ENCODE measurements around the gene CD36. TPM values are rescaled to one million over a fixed set of nuclear protein-coding genes. Genes with fewer than 3 reads are reported as not detected.

Gene CD36
- total RNA-seq, 1 experiment from 2014 or later = 0.46 TPM

DNA sequence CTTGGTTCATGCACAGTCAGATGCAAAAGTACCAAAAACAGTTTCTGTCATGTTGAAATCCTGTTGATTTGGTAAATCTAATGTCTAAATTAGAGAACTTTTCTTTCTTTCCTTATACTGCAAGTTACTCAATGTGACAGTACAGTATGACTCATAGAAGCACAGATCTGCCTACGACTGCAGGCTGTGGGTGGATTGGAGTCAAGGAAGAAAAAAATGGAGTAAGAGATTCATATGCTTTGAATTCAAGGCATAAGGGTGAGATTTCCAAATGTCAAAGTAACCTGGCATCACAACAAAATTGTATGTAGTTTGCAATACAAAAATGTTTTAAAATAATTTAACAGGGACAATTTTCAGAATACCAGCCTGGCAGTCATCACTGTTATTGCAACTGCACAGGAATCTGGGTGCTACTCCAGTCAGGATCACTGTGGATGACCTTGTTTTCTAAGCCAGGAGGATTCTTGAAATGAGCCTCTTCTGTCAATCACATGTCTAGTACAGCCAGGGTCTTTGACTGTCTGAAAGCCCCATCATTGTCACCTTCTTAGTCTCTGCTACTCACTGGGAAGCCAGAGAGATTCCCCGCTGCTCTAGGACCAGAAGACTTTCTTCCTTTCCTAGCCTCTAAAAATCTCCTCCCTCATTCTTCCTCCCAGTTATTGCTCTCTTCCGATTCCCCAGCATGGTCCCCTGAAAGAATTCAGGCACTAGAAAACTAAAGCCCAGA is 83.6 kb downstream of the CD36 start:
- BruUV-seq (replicated peaks) = no TSS peak
- in situ Hi-C loops (cut with HindIII; ENCODE audit: low pct_unique_long_range_greater_than_20kb, low sequenced_read_pairs) = no loop called here
- no peak; the same call in 1 of the 2 replicates for TF ChIP-seq POLR2AphosphoS5 (IDR thresholded peaks at IDR 0.05; ENCODE audit: low read depth, low read length)
- TF ChIP-seq SIN3A (IDR thresholded peaks at IDR 0.05; ENCODE audit: borderline replicate concordance, insufficient read depth, low read depth, low read length) = no peak
- TF ChIP-seq, protein P1, sequence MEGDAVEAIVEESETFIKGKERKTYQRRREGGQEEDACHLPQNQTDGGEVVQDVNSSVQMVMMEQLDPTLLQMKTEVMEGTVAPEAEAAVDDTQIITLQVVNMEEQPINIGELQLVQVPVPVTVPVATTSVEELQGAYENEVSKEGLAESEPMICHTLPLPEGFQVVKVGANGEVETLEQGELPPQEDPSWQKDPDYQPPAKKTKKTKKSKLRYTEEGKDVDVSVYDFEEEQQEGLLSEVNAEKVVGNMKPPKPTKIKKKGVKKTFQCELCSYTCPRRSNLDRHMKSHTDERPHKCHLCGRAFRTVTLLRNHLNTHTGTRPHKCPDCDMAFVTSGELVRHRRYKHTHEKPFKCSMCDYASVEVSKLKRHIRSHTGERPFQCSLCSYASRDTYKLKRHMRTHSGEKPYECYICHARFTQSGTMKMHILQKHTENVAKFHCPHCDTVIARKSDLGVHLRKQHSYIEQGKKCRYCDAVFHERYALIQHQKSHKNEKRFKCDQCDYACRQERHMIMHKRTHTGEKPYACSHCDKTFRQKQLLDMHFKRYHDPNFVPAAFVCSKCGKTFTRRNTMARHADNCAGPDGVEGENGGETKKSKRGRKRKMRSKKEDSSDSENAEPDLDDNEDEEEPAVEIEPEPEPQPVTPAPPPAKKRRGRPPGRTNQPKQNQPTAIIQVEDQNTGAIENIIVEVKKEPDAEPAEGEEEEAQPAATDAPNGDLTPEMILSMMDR (IDR thresholded peaks at IDR 0.05) = no peak
- no peak for TF ChIP-seq TCF7L2 (IDR thresholded peaks at IDR 0.05; ENCODE audit: low read depth, low read length)
- TF ChIP-seq, protein P2, sequence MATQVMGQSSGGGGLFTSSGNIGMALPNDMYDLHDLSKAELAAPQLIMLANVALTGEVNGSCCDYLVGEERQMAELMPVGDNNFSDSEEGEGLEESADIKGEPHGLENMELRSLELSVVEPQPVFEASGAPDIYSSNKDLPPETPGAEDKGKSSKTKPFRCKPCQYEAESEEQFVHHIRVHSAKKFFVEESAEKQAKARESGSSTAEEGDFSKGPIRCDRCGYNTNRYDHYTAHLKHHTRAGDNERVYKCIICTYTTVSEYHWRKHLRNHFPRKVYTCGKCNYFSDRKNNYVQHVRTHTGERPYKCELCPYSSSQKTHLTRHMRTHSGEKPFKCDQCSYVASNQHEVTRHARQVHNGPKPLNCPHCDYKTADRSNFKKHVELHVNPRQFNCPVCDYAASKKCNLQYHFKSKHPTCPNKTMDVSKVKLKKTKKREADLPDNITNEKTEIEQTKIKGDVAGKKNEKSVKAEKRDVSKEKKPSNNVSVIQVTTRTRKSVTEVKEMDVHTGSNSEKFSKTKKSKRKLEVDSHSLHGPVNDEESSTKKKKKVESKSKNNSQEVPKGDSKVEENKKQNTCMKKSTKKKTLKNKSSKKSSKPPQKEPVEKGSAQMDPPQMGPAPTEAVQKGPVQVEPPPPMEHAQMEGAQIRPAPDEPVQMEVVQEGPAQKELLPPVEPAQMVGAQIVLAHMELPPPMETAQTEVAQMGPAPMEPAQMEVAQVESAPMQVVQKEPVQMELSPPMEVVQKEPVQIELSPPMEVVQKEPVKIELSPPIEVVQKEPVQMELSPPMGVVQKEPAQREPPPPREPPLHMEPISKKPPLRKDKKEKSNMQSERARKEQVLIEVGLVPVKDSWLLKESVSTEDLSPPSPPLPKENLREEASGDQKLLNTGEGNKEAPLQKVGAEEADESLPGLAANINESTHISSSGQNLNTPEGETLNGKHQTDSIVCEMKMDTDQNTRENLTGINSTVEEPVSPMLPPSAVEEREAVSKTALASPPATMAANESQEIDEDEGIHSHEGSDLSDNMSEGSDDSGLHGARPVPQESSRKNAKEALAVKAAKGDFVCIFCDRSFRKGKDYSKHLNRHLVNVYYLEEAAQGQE (IDR thresholded peaks at IDR 0.05; ENCODE audit: insufficient read depth in 1 of 2, low read depth in 2 of 2, low read length in 1 of 2) = no peak
- DNase-seq (ENCODE audit: low read depth, low spot score) (peak; percentile 78), ATAC-seq (peak; percentile 69)
- 0 out of 2 replicates have a peak, but pooled peaks cover 3% of the 10 kb centered on the region for H3K9me3 ChIP-seq (ENCODE audit: control insufficient read depth, insufficient read depth, low read depth, low read length)
- no peaks in the 10 kb centered on the region for H3K36me3 ChIP-seq (ENCODE audit: control insufficient read depth, insufficient read depth, low read length)
- POLR2A ChIA-PET = no interaction called here
- CTCF ChIA-PET = interaction anchor here (1.3 kb wide), 1 partner anchor 294 kb away, joined by 7 read pairs; no protein-coding TSS in a partner anchor
- H3K4me1 ChIP-seq (ENCODE audit: control insufficient read depth, insufficient read depth, low read length) = peaks cover 32% of the 10 kb centered on the region
- H3K4me3 ChIP-seq (ENCODE audit: low read depth in 2 of 2, low read length in 2 of 2) = peak overlapping the region in 1 of 2 experiments; percentile 35; a peak in 2 of 4 replicates
- intact Hi-C loops (cut with micrococcal nuclease; ENCODE audit: unreplicated experiment) = no loop called here
- H3K27ac ChIP-seq (ENCODE audit: low read length) = peak overlapping the region; percentile 93
- no peaks in the 10 kb centered on the region for H3K27me3 ChIP-seq (ENCODE audit: control insufficient read depth, insufficient read depth, low read length)

DNA sequence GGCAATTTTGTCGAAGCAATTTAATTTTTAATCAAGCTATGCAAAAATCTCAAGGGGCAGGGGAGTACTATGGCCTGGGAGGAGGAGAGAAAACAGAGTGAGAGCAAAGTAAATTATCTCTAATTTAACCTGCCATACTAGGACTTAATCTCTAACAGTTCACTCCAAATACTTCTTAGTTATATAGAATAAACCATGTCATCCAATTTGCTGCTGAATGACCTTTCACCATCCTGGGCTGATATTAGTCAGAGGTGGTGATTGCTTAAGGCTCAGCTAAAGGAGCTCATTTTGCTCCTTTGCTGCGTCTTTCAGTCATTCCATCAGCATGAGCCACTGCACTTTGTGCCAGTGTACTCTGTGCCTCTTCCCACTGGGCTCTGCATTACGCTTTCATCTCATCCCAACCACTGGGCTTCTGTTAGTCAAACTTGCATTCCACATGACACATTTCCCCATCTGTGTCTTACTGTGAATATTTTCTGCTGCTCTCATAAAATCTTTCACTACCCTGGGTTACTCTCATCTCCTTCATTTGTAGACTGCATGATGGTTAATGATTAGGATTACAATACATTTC is 84.3 kb downstream of the CD36 start:
- no peak for TF ChIP-seq SIN3A (IDR thresholded peaks at IDR 0.05; ENCODE audit: borderline replicate concordance, insufficient read depth, low read depth, low read length)
- TF ChIP-seq, protein P2 (IDR thresholded peaks at IDR 0.05; ENCODE audit: insufficient read depth in 1 of 2, low read depth in 2 of 2, low read length in 1 of 2) = no peak
- peak; percentile 98 for TF ChIP-seq TCF7L2 (IDR thresholded peaks at IDR 0.05; ENCODE audit: low read depth, low read length)
- TF ChIP-seq POLR2AphosphoS5 (IDR thresholded peaks at IDR 0.05; ENCODE audit: low read depth, low read length) = peak; percentile 50; the same call in 1 of the 2 replicates
- Histone ChIP-seq H3K36me3 (ENCODE audit: control insufficient read depth, insufficient read depth, low read length) (no peaks in the 10 kb centered on the region), H3K27ac (ENCODE audit: low read length) (peak overlapping the region; percentile 93), H3K4me3 (ENCODE audit: low read depth in 2 of 2, low read length in 2 of 2) (peak overlapping the region in 1 of 2 experiments; percentile 35; a peak in 2 of 4 replicates), H3K9me3 (ENCODE audit: control insufficient read depth, insufficient read depth, low read depth, low read length) (0 out of 2 replicates have a peak, but pooled peaks cover 3% of the 10 kb centered on the region), H3K4me1 (ENCODE audit: control insufficient read depth, insufficient read depth, low read length) (peaks cover 32% of the 10 kb centered on the region), H3K27me3 (ENCODE audit: control insufficient read depth, insufficient read depth, low read length) (no peaks in the 10 kb centered on the region)
- in situ Hi-C loops (cut with HindIII; ENCODE audit: low pct_unique_long_range_greater_than_20kb, low sequenced_read_pairs) (no loop called here), intact Hi-C loops (cut with micrococcal nuclease; ENCODE audit: unreplicated experiment) (no loop called here)
- POLR2A ChIA-PET = interaction anchor here (0.7 kb wide), 2 partner anchors 180 to 1079 kb away, joined by 4 to 8 read pairs; no protein-coding TSS in a partner anchor
- CTCF ChIA-PET = interaction anchor here (0.6 to 1.3 kb wide), 3 partner anchors 294 to 989 kb away, joined by 3 to 9 read pairs (median 7); no protein-coding TSS in a partner anchor
- ATAC-seq (peak; percentile 98), DNase-seq (ENCODE audit: low read depth, low spot score) (peak; percentile 100)
- BruUV-seq (replicated peaks) = no TSS peak

Data from Panc1 (cell line).